NT2/D1 (cell line): ENCODE data around the gene SYNE2.

Source experiments
- YY1 ChIP-seq: IDR thresholded peaks from 2 replicates; pipeline ENCODE4 v1.6.1; 2011; ENCODE audit not compliant: insufficient read length, insufficient read depth
- ZNF274 ChIP-seq: IDR thresholded peaks from 2 replicates; pipeline ENCODE4 v1.6.1; 2011; ENCODE audit warnings: mild to moderate bottlenecking, low read depth, low read length

DNA sequence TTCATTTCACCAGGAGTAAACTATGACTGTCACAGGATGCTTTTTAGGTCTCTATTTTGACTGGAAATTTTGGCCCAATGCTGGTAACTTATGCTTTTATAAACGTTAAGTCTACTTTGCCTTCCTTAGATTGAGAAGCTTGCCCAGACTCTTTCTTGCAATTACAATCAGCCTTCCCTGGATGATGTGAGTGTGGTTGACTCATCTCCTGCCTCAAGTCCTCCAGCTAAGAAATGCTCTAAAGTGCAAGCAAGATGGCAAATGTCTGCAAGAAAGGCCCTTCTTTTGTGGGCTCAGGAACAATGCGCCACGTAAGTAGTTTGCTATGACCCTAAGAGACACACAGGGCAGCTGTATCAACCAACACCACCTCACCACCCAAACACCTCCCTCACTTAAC, 96.9 kb downstream of the SYNE2 start:
- no peak for TF ChIP-seq ZNF274
- TF ChIP-seq YY1 = no peak
